ENCODE results near the gene C1orf159. TPM values are rescaled to one million over a fixed set of nuclear protein-coding genes. Genes with fewer than 3 reads are reported as not detected.

C1orf159 gene
- polyA plus RNA-seq, 1 donor from 2014 or later = 31.5 TPM

GRCh38 chr1:1120866-1121591 is 5.1 kb upstream of the C1orf159 start:
- H3K36me3 ChIP-seq (ENCODE audit: insufficient read depth, low read length) = no peaks in the 10 kb centered on the region
- no peaks in the 10 kb centered on the region for H3K79me2 ChIP-seq (replicated peaks; ENCODE audit: insufficient read depth, low read length)
- H3K4me3 ChIP-seq (ENCODE audit: low read length) = no peak overlapping the region
- H3K9me2 ChIP-seq (ENCODE audit: insufficient read depth, low read length) = no peaks in the 10 kb centered on the region
- H3K9me3 ChIP-seq (ENCODE audit: low read length) = no peaks in the 10 kb centered on the region
- no peak overlapping the region for H3K9ac ChIP-seq (ENCODE audit: low read length)
- H3K27ac ChIP-seq (ENCODE audit: low read length) = no peak overlapping the region
- H3K4me2 ChIP-seq (ENCODE audit: low read length) = no peak overlapping the region
- no peaks in the 10 kb centered on the region for H4K20me1 ChIP-seq (ENCODE audit: insufficient read depth)
- no peaks in the 10 kb centered on the region for H3F3A ChIP-seq (ENCODE audit: insufficient read depth, low read length, poor library complexity, severe bottlenecking)
- peaks cover 5% of the 10 kb centered on the region for H3K27me3 ChIP-seq (ENCODE audit: insufficient read depth, low read depth, low read length)
- H2AFZ ChIP-seq (ENCODE audit: low read depth, low read length) = no peak overlapping the region
- no peak for TF ChIP-seq EZH2 (IDR thresholded peaks at IDR 0.05; ENCODE audit: borderline replicate concordance, insufficient read depth, low read length, poor library complexity, severe bottlenecking)

DNA sequence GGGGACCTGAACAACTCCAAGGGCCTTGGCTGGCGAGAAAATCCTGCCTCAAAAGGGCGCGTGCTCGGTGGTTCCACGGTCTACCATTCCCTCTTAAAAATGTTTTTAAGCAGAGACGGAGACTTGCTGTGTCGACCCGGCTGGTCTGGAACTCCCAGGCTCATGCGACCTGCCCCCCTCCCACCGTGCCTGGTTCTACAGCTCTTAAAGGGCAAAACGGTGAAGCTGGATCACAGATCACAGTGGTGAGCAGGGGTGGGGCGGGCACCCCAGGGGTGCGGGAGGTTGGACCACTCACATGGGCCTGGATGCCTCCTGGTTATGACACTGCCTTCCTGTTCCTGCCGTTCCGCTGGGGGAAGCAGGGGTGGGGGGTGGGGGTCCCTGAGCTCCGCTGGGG is 4.2 kb upstream of the C1orf159 start:
- Histone ChIP-seq H3K27me3 (ENCODE audit: insufficient read depth, low read depth, low read length) (peaks cover 5% of the 10 kb centered on the region), H3K9me3 (ENCODE audit: low read length) (no peaks in the 10 kb centered on the region), H3K79me2 (replicated peaks; ENCODE audit: insufficient read depth, low read length) (no peaks in the 10 kb centered on the region), H4K20me1 (ENCODE audit: insufficient read depth) (no peaks in the 10 kb centered on the region), H3K4me3 (ENCODE audit: low read length) (no peak overlapping the region), H3K4me2 (ENCODE audit: low read length) (no peak overlapping the region), H3K27ac (ENCODE audit: low read length) (no peak overlapping the region), H3F3A (ENCODE audit: insufficient read depth, low read length, poor library complexity, severe bottlenecking) (no peaks in the 10 kb centered on the region), H2AFZ (ENCODE audit: low read depth, low read length) (no peak overlapping the region), H3K36me3 (ENCODE audit: insufficient read depth, low read length) (no peaks in the 10 kb centered on the region), H3K9ac (ENCODE audit: low read length) (no peak overlapping the region), H3K9me2 (ENCODE audit: insufficient read depth, low read length) (no peaks in the 10 kb centered on the region)
- TF ChIP-seq REST (IDR thresholded peaks at IDR 0.05; ENCODE audit: borderline replicate concordance) (no peak), CTCF (IDR thresholded peaks at IDR 0.05; ENCODE audit: poor library complexity, severe bottlenecking) (no peak), SMC3 (conservative IDR thresholded peaks at IDR 0.05; ENCODE audit: poor library complexity) (no peak), MXI1 (conservative IDR thresholded peaks at IDR 0.05; ENCODE audit: poor library complexity, severe bottlenecking) (no peak), TAF1 (IDR thresholded peaks at IDR 0.05; ENCODE audit: low read depth) (no peak), EZH2 (IDR thresholded peaks at IDR 0.05; ENCODE audit: borderline replicate concordance, insufficient read depth, low read length, poor library complexity, severe bottlenecking) (no peak), EP300 (conservative IDR thresholded peaks at IDR 0.05; ENCODE audit: poor library complexity, severe bottlenecking) (no peak), POLR2AphosphoS5 (IDR thresholded peaks at IDR 0.05) (no peak), RAD21 (conservative IDR thresholded peaks at IDR 0.05) (no peak)

All from neural cell (in vitro differentiated cells).